Stimulated activated CD4-positive, alpha-beta T cell treated with anti-CD3 and anti-CD28 coated beads, Interleukin-15, amount 100 ng/mL, for 1 hour (primary cell): ENCODE results near the gene MAP2K2.
A peak's percentile ranks its signal among the peaks of the same experiment; 100 is the strongest.

ENCODE experiments used
- DNase-seq, 2 donors: peaks; one replicate each; pipeline ENCODE4 v3.0.0-alpha.2; 2020; ENCODE audit warnings: low read depth in 1 of 2, low spot score in 1 of 2

Gene MAP2K2

GRCh38 chr19:4081441-4082129, 42.3 kb downstream of the MAP2K2 start:
- DNase-seq: no peak

- no peak for DNase-seq
These were observed 43.4 kb downstream of the MAP2K2 start for GRCh38 chr19:4080473-4080872.

DNA sequence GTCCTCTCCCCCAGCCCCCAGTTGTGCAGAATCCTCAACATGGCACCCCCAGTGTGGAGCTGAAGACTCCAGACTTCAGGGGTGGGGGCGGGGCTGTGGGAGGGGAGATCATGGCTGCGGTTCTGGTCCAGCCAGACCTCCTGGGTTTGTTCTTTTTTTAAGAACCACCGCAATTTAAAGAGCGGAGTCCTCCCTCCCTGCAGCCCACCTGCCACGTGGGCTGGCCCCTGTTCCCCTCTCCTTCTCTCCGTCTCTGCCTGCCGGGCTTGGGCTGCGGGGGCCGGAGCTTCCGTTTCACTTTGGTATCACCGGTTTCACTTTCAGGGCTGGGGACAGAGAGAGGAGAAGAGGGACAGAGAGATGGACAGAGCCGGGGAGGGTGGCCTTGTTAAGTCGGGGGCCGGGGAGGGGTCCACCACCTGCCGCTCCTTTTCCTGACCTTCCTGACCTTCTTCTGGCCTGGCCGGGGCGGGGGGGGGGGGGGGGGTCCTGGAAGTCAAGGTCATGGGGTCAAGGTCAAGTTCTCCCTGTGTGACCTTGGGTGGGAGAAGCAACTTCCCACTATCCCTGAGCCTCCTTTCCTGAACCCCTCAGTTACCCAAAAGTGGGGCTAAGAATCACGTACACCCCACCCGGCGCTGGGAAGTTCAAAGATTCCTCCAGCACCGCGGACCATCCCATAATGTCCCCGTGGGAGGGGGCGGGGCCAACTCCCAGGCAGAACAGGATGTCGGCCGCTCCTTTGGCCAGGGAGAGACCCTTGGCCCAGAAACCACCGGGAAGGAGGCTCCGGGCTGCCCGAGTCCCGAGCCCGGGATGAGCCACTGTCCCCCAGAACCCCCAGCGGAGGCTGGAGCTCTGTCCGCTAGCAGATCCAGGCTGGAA, 45.9 kb downstream of the MAP2K2 start:
- no peak for DNase-seq

DNA sequence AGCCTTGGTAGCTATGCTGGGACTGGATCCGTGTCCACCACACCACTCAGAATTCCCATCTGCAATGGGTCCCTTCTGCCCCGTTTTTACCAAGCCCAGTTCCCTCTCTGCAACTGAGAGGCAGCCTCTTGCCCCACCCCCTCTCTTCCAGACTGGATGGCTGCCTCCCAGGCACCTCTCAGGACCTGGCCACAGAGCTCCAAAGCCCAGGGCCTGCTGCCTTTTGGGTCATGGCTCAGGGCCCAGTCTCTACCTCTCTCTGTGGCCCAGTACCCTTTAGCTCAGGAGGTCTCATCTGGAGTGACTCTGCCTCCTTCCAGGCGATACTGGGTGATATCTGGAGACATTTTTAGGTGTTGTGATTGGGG, 46.9 kb downstream of the MAP2K2 start:
- DNase-seq: no peak

DNA sequence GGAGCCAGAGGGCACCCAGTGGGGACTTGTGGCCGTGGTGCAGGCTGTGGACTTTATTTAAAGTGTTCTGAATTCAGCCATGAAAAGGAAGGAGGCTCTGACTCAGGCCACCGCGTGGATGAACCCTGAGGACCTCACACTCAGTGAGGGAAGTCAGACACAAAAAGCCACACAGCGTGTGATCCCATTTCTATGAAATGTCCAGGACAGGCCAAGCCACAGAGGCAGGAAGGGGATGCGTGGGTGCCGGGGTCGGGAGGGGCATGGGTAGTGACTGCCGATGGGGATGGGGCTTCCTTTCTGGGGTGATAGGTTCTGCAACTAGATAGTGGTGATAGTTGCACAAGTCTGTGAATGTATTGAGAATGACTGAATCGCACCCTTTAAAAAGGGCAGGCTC, 48.5 kb downstream of the MAP2K2 start:
- DNase-seq: no peak

DNA sequence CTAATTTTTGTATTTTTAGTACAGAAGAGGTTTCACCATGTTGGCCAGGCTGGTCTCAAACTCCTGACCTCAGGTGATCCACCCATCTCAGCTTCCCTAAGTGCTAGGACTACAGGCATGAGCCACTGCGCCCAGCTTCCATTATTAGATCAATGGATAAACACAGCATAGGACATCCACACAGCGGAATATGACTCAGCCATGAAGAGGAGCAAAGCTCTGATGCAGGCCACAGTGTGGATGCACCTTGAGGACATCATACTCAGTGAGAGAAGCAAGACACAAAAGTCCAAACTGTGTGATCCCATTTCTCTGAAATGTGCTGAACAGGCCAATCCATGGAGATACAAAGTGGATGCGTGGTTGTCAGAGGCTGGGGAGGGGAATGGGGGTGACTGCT, 52.3 kb downstream of the MAP2K2 start:
- no peak for DNase-seq

GRCh38 chr19:4069331-4069959, 54.5 kb downstream of the MAP2K2 start:
- no peak for DNase-seq

DNA sequence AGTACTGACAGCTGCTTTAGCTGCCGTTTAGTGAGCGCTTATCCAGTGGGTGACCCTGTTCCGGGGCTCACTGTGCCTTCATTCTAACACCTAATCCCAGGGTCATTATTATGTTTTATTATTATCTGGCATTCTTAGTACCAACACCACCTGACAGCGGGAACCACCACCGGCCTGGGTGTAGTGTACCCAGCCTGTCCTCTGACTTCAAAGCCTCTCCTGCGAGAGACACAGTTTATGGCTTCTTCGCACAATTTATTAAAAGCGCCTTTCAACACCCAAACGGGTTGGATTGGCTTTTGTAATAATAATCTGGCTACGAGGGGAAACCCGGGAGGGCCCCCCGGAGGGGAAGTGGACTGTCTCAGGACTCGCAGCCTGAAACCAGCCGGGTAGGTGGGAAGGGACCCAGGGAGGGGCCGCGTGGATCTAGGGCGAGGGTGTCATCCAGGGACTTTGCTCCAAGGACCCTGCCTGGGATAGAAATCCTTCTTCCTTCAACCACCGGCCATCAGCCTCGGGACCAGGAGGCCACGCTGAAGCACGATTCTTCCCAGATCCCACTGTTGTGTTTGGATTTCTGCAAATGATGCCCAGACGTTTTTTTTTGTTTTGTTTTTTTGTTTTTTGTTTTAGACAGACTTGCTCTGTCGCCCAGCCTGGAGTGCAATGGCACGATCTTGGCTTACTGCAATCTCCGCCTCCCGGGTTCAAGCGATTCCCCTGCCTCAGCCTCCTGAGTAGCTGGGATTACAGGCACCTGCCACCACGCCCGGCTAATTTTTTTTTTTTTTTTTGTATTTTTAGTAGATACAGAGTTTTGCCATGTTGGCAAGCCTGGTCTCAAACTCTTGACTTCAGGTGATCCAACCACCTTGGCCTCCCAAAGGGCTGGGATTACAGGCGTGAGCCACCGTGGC, 55.6 kb downstream of the MAP2K2 start:
- DNase-seq: no peak

GRCh38 chr19:4067396-4068046, 56.4 kb downstream of the MAP2K2 start:
- no peak for DNase-seq

GRCh38 chr19:4066682-4067395, 57.1 kb downstream of the MAP2K2 start, which contains the start of gene ZBTB7A:
TSS of gene ZBTB7A (minus strand) at chr19:4066899. CDS start at chr19:4055232, 11,667 bp downstream.
- peak; percentile 55 to 66 for DNase-seq

DNA sequence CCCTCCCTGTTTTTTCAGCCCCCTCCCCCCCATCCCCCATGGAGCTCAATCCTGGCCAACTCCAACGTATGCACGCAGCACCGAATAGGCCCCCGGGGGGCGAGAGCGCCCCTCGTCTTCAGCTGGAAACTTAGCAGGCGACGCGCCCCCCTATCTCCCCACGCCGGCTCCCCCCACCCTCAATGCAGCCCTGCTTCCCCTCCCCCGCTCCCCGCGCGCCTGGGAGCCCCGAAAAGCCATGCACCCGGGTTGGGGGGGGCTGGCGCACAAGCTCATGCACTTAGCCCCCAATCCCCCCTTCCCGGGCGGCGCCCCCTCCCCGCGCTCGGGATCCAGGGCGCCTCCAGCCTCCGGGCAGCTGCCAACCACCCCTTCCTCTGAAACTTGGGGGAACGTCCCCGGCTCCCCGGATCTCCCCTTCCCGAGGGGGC, 57.7 kb downstream of the MAP2K2 start:
- no peak for DNase-seq

DNA sequence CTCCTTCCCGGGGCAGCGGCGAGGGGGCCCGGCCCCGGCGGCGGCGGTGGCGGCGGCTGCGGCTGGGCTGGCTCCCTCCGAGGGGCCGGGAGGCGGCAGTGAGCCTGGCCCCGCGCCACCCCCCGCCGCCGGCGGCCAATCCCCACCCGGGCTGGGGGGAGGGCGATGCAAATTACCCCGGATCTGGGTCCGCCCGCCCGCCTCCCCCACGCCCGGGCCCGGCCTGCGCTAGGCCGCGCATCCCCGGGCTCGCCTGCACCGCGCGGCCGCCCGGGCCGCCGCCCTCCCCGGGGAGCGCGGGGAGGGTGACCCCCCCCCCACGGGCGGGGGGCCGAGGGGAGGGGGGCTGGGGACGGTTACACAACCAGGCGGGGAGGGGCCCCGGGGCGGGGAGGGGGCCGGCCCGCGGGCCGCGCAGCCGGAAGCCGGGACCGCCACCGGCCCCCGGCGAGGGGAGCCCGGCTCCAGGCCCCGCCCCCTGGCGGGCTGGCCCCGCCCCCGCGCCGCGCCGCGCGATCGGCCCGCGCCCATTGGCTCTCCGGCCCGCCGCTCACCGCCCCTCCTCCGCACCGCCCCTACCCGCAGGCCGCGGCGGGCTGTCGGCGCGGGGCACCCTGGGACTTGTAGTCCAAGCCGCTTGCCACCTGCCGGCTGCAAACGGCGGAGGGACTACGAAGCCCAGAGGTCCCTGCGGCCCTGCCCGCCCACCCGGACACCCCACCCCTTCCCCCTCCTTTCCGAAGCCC, 58.3 kb downstream of the MAP2K2 start:
- DNase-seq: peak; percentile 97

- no peak for DNase-seq
These were observed 59.2 kb downstream of the MAP2K2 start for GRCh38 chr19:4064496-4065260.

- no peak for DNase-seq
These were observed 59.8 kb downstream of the MAP2K2 start for GRCh38 chr19:4064149-4064495.

DNA sequence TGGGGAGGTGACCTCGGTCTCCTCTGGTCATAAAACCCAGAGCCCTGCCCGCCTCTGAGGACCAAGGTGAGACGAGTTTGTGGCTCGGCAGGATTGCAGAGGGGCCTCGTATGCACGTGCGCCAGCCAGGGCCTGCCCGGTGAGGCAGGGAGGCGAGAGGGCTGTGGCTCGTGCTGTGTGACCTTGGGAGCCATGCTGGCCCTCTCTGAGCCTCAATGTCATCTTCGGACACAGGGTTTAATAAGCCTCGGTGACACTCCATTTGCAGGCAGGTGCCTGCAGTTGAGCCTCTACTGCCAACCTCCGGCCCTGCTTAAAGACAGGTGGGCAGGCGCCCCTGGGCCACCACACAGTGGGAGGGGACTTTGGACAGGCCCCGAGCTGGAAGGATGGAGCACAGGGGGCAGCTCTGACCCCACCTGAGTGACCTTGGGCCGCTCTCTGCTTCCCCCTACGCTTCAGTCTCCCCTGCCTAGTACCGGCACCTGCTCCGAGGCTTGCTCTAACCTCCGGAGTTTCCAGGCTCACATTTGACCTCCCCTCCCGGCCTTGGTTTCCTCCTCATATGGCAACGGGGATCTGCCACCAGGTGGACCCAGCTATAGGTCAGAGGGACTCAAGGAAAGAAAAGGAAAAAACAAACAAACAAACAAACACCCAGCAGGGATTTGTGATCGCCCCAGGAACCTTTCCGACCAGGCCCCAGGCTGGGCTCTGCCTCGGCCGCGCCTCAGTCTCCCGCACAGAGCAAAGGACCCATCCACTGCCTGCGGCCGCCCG, 60.4 kb downstream of the MAP2K2 start:
- DNase-seq: no peak

DNA sequence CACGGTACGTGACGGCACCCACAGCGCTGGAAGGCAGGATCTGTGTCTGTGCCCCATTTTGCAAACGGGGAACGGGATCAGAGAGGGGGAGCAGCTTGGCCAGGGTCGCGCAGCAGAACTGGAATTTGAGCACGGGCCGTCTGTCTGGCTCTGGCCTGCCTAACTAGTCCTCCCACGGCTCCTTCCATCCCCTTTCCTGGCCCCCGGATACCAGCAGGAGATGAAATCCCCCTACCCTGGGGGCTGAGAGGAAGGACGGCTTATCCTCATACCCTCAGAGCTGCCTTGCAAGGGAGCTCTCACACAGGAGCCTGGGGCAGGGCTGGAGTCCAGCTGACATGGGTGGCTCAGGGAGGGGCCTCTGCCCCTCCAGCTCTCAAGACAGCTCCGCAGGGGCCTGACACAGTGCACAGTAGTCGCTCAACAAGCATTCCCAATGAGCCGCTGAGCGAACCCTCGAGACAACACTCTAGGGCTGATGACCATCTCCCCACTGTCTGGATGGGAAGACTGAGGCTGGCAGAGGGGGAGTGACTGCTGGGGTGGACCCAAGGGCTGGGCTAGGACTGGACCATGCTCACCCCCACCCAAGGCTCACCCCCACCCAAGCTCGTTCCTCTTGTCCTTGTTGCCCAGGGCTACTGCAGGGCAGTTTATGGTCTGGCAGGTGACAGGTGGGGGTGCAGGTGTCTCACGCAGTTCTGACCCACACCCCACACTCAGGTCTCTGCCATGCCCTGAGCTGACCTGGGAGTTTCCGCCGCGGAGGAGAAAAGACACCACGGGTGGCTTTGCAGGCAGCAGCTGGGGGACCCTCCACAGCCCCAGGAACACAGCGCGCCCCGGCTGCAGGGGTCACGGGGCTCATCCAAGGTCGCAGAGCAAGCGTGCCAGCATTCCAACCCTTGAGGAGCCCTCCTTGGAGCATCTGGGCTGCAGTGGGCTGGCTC, 61.2 kb downstream of the MAP2K2 start:
- no peak for DNase-seq
